Measurements from ENCODE around the gene MTUS2.
"Not testable (repeated sequence)": the region's sequence is repeated elsewhere in the genome, so short reads cannot be mapped to it uniquely, and the experiment has no call there.

Gene MTUS2

GRCh38 chr13:29156136-29156535 is 336.0 kb downstream of the MTUS2 start:
- DNase-seq: no peak

GRCh38 chr13:29159871-29160270 is 339.7 kb downstream of the MTUS2 start:
- no peak for DNase-seq

GRCh38 chr13:29160862-29161261 is 340.7 kb downstream of the MTUS2 start:
- DNase-seq: no peak

GRCh38 chr13:29161676-29162075 is 341.5 kb downstream of the MTUS2 start:
- no peak for DNase-seq

- no peak for DNase-seq
Measured at GRCh38 chr13:29162638-29163235, 342.6 kb downstream of the MTUS2 start.

GRCh38 chr13:29164116-29164515 is 344.0 kb downstream of the MTUS2 start:
- DNase-seq: no peak

- DNase-seq: no peak
Measured at GRCh38 chr13:29165216-29165615, 345.1 kb downstream of the MTUS2 start.

- no peak for DNase-seq
Measured at GRCh38 chr13:29165840-29166239, 345.7 kb downstream of the MTUS2 start.

- DNase-seq: no peak
Measured at GRCh38 chr13:29170436-29171082, 350.4 kb downstream of the MTUS2 start.

- no peak for DNase-seq
Measured at GRCh38 chr13:29171244-29171643, 351.1 kb downstream of the MTUS2 start.

GRCh38 chr13:29174093-29174492 is 354.0 kb downstream of the MTUS2 start:
- no peak for DNase-seq

- DNase-seq: no peak
Measured at GRCh38 chr13:29175250-29175873, 355.2 kb downstream of the MTUS2 start.

GRCh38 chr13:29180055-29180454 is 359.9 kb downstream of the MTUS2 start:
- no peak for DNase-seq

- DNase-seq: no peak
Measured at GRCh38 chr13:29182216-29182615, 362.1 kb downstream of the MTUS2 start.

GRCh38 chr13:29185926-29186325 is 365.8 kb downstream of the MTUS2 start:
- DNase-seq: no peak

GRCh38 chr13:29187584-29187983 is 367.4 kb downstream of the MTUS2 start:
- DNase-seq: no peak

- DNase-seq: no peak
Measured at GRCh38 chr13:29190298-29190697, 370.2 kb downstream of the MTUS2 start.

- DNase-seq: no peak
Measured at GRCh38 chr13:29193083-29193482, 372.9 kb downstream of the MTUS2 start.

- no peak for DNase-seq
Measured at GRCh38 chr13:29195456-29195855, 375.3 kb downstream of the MTUS2 start.

GRCh38 chr13:29196409-29197074 is 376.4 kb downstream of the MTUS2 start:
- no peak for DNase-seq

GRCh38 chr13:29202753-29203152 is 382.6 kb downstream of the MTUS2 start:
- not testable (repeated sequence) for DNase-seq

- DNase-seq: no peak
Measured at GRCh38 chr13:29204651-29205050, 384.5 kb downstream of the MTUS2 start.

All from nucleus accumbens (tissue), 56 donors.